HUDEP-2 (cell line): ENCODE data around the gene CISH.
A peak's percentile ranks its signal among the peaks of the same experiment; 100 is the strongest.

Experiments
- DNase-seq, 76 experiments: peaks; one replicate each; lab custom pipeline; 2025; ENCODE audit not compliant: unreplicated experiment in 76 of 76; lab: John Stamatoyannopoulos, UW

Gene CISH

DNA sequence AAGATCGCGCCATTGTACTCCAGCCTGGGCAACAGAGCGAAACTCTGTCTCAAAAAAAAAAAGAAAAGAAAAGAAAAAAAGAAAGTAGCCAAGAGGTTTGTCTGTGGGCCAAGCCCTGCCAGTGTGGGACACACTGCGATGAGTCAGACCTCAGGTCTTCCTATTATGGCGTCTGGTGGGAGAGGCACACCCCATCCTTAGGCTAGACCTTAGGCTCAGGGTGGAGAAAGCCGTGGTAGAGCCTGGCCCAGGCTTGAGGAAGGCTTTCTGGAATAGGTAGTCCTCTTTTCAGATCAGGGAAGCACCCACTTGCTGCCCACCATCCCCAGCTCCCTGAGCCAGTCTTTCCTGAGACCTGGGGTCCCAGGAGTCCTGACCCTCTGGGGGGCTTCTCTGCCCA, 36.2 kb downstream of the CISH start:
- DNase-seq, result peak in 2 of 76 experiments; percentile 7 to 10

DNA sequence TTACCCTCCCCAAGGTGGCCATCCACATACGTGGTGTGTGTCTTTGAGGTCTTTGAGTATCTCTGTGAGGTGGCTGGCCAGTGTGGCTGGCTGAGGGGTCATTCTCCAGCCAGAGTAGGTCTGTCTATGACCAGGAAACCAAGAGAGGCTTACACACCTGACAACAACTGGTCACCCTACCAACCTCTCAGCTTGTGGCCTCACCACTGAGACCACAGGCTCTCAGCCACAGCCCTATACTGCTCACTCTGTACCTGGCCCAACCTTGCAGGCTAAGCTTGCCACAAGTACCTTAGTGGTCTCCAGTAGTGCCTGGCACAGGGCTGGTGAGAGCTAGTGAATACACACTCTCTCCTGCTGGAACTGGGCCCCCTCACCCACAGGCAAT, 37.1 kb downstream of the CISH start:
- DNase-seq, result no peak

DNA sequence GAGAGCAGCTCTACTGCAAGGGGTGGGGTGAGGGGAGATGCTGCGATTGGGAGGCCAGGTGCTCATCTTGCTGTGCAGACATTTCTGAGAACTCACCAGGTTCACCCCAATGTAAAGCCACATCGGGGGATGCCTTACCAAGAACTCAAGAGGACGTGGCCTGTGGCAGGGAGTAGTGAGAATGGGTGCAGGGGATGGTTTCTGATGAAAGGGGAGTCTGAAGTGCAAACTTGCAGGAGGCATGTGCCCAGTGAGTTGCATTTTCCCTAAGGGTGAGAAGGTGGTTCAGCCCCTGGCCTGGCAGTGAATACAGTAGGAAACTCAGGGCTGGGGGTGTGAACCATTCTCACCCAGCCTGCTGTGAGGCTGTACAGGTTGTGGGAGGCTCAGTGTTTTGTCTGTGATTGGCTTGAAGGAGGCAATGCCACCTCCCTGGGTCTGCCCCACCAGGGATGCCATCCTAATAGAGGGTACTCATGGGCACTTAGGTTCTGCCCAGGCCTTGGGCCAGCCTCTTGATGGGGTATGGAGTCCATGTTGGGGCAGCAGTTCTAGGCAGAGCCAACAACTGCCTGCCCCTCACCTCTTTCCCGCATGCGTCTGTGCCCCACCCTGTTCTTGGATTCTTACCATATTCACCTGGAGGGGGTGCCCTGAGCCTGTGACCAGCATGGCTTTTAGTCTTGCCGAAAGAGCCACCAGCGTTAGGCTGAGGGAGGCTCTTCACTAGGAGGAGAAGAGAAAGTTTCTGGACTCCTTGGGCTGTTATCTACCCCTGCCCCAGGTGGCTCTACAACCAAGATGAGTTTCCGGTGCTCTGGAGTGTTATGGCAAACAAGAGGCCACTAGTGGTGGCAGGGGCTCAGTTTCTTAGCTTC, 37.8 kb downstream of the CISH start:
- peak in 5 of 76 experiments; percentile 11 to 23 (median 13) for DNase-seq

DNA sequence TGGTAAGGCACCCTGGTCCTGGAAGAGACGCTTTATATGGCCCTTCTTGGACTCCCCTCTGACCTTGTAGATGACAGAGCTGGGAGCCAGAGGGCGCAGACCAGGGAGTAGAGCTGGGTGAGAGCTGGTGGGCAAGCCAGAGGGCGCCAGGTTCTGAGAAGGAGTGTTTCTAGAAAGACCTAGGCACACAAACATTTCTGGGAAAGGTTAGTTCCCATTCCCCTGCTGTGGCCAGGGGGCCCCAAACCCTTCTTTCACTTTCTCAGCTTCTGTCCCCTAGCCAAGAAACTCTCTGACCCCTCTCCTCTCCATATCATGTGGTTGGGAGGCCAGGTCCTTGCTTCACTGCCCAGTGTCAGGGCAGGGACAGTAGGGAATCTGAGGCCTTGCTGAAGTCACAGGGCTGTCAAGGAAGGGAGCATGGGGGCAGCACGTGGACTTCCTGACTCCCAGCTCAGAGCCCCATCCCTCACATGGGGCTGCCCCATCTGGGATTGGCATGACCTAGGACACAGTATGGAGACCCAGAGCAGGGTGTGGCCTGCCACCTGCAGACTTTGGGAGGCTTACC, 38.7 kb downstream of the CISH start:
- peak in 6 of 76 experiments; percentile 33 to 54 (median 37) for DNase-seq

DNA sequence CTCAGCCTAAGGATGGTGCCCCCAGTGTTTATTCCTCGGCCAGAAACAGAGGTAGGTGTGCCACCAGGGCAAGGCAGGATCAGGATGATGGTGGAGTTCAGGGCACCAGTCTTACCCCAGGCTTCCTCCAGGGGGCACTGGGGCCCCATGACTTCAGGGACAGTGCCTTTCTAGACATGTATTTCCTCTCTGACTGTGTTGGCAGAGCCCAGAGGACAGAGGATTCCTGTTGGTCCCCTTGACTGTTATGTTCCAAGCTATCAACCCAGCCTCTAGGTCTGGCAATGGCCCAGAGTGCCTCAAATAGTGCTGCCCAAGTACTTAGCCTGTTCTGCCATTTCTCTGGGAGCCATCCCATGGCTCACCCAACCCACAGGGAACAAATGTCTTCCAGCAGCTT, 39.4 kb downstream of the CISH start:
- DNase-seq, result peak in 72 of 76 experiments; percentile 16 to 89 (median 70)

DNA sequence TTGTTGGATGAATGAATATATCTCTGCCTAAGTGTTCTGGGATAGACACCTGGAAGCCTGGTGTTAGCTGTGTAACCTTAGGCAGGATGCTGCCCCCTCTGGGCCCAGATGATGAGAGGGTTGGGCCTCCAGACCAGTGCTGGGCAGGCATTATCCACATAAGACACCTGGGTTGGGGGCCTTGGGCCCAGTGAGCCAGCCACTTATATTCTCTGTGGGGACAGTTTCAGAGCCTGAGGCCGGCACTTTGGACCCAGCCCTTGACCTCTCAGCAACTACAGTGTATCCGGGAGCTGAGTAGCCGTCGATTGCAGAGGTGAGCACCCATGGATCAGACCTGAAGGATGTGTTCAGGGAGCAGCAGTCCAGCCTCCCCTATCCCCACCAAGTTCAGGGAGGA, 40.1 kb downstream of the CISH start:
- DNase-seq, result peak in 1 of 76 experiments; percentile 36

DNA sequence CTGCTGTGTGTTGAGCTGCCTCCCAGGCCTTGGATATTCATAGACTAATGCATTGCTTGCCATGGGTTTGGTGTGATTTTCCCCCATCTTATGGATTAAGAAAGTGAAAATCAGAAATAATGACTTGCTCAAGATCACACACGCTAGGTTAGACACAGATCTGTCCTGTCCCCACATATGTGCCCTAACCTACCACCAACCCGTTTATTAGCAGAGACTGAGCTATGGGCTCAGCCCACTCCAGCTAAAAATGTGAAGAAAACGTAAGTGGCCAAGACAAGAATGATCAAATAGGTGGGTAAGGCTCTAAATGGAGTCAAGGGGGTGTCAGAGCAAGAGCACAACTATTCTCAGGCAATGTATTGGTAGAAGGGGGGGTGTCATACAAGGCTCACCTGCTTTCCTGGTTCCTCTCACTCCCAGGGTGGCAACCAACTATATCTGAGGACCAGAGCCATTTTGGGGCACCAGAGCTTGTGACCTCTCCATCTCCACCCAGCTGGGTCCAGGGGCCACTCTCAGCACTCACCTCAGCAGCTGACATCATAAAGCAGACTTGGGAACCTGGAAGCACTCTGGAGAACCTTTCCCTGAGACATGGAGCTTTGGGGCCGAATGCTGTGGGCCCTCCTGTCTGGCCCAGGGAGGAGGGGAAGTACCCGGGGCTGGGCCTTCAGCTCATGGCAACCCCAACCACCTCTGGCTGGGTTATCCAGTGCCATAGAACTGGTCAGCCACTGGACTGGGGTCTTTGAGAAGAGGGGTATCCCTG, 40.9 kb downstream of the CISH start:
- DNase-seq, result no peak

DNA sequence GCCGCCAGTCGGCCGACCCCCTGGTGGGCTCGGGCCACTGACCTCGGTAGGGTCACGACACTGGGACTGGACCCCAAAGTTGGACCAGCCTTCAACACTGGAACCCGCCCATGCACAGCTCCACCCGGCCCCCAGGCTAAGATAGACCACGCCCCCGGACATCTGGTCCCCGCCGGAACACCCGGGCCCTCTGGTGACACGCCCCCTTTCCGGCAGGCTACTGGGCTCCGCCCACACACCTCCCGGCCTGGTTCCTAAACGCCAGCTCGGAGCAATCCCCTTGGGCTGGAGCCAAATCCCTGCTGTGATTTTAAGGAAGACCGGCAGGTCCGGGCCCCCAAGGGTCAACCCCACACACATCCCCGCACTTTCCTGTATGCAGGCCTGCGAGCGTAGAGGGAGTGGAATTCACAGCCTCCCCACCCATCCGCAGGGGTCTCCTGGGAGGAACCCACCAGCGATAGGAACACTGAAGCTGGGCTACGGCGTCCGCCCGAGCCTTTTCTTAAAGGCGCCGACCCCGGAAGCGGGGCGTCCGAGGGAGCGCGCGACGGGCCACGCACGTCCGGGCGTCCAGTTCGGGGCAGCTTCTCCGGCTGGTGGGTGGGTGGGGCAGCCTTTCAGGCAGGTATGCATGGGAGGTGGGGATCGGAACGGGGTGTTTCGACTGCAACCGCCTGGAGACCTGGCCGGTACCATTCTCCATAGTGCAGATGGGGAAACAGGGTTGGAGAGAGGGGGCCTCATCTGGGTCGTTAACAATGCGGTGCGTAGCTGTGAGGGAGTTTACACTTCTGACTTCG, 42.4 kb downstream of the CISH start, which contains the start of gene HEMK1:
HEMK1 (plus strand) TSS at position 576 of the 803 bp plus-strand sequence. CDS start 1,583 bp downstream, outside the sequence.
- DNase-seq, result peak in 75 of 76 experiments; percentile 15 to 98 (median 91)

DNA sequence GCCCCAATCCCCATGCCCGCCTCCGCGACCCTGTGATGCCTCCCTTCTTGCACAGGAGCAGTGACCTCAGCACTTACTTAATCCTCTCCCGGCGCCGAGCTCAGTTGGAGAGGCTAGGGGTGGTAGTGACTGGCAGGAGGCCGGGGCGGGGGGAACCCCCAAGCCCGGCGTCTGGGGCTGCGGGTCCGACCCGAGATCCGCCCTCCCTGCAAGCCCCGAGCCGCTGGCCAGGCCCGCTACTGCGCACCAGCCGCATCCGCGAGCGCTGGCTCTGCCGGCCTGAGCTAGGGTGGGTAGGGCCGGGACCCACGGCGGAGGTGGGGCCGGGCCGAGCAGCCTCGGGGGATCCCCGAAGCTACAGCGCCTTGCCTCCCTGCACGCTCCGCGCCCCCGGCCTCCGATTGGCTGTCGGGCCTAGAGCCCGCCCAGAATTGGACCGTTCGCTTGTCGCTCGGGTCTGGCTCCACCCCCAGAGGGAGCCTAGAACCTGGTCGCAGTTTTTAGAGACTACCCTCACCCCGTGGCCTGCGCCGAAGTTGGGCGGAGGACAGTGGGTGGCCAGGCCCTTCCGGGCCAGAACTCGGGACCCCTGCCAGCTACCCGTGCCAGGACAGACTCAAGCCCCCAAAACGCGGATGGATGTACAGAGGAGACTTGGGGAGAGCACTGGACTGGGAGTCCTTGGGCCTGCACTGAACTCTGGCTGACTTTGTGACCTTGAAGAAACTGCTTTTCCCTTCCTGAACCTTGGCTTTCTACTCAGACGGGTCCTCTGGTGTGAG, 44.0 kb downstream of the CISH start, which contains the start of gene C3orf18:
C3orf18 (minus strand) TSS at position 362 of the 782 bp plus-strand sequence. CDS start 2,048 bp downstream, outside the sequence.
- peak in 74 of 76 experiments; percentile 26 to 91 (median 81) for DNase-seq

DNA sequence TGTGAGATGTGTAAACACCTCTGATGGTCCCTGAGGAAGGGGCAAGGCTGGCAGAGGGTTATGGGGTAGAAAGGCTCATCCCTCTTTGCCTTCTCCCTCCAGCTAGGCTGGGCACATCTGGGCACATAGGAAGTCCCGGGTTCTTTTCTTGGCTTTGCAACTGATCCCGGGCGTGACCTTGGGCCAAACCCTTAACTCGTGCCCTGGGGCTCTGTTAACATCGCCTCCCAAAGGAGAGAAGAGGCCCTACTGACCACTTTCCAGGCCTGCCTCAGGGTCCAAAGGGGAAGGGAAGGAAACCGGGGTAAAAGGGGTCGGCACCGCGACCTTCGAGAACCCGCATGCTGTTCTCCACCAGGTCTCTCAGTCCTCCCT, 44.6 kb downstream of the CISH start:
- DNase-seq, result no peak

DNA sequence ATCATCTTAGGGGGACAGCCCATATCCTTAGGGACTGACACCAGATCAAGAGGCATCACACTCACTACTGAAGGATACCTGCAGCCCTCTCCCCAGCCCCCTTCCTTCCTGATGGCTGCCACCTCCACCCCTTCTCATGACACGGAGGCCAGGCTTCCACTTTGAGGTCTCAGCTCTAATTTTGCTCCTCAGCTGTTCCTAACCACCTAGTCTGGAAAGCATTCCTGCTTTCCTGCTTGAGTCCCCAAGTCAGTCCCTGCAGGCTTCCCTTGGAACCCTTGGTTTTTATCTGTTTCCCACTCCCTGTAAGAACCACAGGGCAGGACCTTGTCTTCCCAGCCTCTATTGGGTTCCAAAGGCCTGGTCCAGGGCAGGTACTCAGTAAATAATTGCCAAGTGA, 47.3 kb downstream of the CISH start:
- no peak for DNase-seq

DNA sequence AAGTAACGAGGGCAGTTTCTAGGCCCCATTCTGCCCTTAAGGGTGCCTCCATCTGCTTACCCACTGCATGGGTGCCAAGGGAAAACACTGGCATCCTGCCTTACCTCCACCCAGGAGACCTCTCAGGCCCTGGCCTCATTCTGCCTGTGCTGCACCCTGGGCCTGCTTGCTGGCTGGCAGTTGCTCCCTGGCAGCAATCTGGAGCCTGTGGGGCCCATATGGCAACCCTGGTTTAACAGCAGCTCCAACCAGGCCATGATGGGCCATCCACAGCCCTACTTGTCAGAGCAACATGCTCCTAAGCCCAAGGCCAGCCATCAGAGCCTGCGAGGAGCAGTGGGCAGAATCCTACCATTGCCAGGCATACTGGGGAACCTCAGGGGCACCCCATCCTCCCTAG, 47.7 kb downstream of the CISH start:
- no peak for DNase-seq

DNA sequence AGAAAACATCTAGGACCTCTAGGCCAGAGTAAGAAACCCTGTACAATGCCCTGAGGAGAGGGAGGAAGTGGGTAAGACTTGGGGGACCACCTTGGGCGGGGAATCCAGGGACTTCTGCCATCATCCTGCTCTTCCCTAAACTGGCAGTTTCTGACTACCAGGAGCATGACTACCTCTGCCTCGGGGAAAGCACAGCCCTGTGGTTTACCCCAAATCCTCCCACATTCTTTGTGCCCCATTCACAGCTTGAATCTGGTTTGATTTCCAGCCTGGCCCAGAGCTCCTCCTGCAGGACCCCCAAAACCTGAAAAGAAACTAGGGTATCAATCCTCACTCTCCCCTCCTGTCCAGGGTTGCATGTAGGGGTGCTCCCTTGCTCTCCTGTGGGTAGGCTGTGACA, 48.7 kb downstream of the CISH start:
- no peak for DNase-seq

DNA sequence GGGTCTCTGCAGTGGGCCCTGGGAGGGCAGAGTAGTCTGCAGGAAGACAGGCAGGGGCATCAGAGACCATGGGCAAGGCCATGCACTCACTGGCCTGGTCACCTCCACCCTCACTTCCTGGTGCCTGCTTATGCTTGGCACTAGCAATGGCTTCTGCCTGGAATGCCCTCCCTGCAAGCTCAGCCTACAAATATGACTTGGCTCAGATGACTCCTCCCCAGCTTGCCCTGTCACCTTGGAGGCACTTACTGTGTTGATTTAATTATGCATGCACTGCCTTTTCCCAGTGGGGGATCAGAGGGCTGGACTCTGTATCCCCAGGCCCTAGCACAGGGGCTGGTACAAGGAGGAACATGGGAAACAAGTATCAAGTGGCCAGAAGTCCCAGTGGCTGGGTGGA, 51.9 kb downstream of the CISH start:
- no peak for DNase-seq

DNA sequence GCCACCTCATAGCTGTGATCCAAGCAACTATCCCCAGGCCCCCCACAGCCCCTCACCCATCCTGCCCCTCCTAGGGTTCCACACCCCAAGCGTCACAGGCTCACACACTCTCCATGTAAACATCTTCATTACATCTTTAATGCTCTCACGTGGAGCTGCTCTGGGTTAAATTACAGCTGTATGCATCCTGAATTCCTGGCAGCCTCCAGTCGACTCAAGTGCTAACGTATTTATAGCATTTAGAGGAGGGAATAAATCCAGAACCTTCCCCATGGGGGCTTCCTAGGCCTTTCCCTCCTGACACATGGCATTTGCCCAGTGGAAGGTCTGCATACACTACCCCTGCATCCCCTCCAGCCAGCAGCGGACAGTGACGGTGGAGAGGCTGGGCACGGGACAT, 53.7 kb downstream of the CISH start:
- DNase-seq, result no peak

DNA sequence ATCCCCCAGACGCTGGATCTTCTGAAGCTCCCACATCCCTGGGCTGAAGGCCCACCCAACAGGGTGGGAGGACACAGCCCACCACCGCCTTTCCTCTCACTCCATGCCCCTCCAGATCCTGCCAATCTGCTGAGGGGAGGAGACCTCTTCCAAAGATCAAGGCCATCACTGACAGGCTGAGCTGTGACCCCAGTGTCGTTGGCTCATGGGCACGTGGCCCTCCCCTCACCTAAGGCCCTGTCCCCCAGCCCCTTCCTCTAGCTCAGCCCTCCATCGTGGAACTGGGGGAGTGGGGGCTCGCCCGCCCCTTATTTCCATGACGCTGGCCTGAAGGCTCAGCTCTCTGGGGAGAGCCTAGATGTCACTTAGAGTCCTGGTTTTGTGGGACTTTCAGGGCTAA, 54.5 kb downstream of the CISH start:
- no peak for DNase-seq
